Chondrocyte (in vitro differentiated cells): Measurements from ENCODE around the gene SLC6A7. TPM values are rescaled to one million over a fixed set of nuclear protein-coding genes. Genes with fewer than 3 reads are reported as not detected.
A peak's percentile ranks its signal among the peaks of the same experiment; 100 is the strongest.

Experiments used
- DNase-seq: peaks from one replicate; pipeline ENCODE4 v3.0.0; 2021; ENCODE audit warnings: mixed read lengths, low spot score
- H3K27ac Mint-ChIP-seq: one replicate; pipeline ENCODE4 v1.8.0; 2021; ENCODE audit warnings: mild to moderate bottlenecking, moderate library complexity, mixed read lengths; ENCODE audit not compliant: unreplicated experiment
- H3K27me3 Mint-ChIP-seq: 2 replicates; pipeline ENCODE4 v1.8.0; 2021; ENCODE audit warnings: low read depth, mixed read lengths
- H3K36me3 Mint-ChIP-seq: 2 replicates; pipeline ENCODE4 v1.8.0; 2021; ENCODE audit warnings: low read depth, mixed read lengths
- H3K4me1 Mint-ChIP-seq: 2 replicates; pipeline ENCODE4 v1.8.0; 2021; ENCODE audit warnings: low read depth, mild to moderate bottlenecking, mixed read lengths
- H3K4me3 Mint-ChIP-seq: one replicate; pipeline ENCODE4 v1.8.0; 2021; ENCODE audit warnings: mild to moderate bottlenecking, moderate library complexity, mixed read lengths; ENCODE audit not compliant: unreplicated experiment
- H3K9me3 Mint-ChIP-seq: 2 replicates; pipeline ENCODE4 v1.8.0; 2021; ENCODE audit warnings: low read depth, mixed read lengths
- total RNA-seq: library from RNA; stranded (reverse); gene quantifications from 3 replicates; pipeline ENCODE4 v1.2.1, GENCODE V29; 2021
- TF ChIP-seq, protein P1 (sequence below): fragments of 200-600 bp; sonication (generic); IDR thresholded peaks from 2 replicates; pipeline ENCODE4 v1.5.0; 2021; ENCODE audit warnings: antibody characterized with exemption, mild to moderate bottlenecking, moderate library complexity

SLC6A7 gene
- total RNA-seq, 1 donor from 2014 or later: not detected

DNA sequence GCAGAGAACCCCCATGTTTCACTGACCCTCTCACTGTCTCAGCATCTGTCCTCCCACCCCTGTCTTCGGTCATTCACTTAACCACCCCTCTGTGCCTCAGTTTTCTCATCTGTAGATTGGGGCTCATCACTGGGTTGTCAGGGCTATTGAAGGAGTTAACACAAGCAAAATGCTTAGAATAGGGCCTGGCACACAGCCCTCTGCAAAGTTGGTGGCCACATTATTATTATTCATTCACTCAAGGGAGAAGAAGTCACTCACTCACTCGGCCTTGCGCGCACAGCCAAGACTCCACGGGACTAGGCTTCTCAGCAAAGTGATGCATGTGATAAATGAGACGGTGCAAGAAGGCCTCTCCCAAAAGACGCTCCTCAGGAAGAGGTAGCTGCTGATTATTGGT, 42.2 kb upstream of the SLC6A7 start:
- peak overlapping the region; percentile 83 for H3K27ac Mint-ChIP-seq
- TF ChIP-seq, protein P1, sequence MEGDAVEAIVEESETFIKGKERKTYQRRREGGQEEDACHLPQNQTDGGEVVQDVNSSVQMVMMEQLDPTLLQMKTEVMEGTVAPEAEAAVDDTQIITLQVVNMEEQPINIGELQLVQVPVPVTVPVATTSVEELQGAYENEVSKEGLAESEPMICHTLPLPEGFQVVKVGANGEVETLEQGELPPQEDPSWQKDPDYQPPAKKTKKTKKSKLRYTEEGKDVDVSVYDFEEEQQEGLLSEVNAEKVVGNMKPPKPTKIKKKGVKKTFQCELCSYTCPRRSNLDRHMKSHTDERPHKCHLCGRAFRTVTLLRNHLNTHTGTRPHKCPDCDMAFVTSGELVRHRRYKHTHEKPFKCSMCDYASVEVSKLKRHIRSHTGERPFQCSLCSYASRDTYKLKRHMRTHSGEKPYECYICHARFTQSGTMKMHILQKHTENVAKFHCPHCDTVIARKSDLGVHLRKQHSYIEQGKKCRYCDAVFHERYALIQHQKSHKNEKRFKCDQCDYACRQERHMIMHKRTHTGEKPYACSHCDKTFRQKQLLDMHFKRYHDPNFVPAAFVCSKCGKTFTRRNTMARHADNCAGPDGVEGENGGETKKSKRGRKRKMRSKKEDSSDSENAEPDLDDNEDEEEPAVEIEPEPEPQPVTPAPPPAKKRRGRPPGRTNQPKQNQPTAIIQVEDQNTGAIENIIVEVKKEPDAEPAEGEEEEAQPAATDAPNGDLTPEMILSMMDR: no peak
- H3K4me1 Mint-ChIP-seq: peaks cover 94% of the 10 kb centered on the region
- H3K9me3 Mint-ChIP-seq: no peaks in the 10 kb centered on the region
- DNase-seq: no peak
- peaks cover 20% of the 10 kb centered on the region for H3K36me3 Mint-ChIP-seq
- H3K27me3 Mint-ChIP-seq: no peaks in the 10 kb centered on the region
- H3K4me3 Mint-ChIP-seq: peak overlapping the region; percentile 15

DNA sequence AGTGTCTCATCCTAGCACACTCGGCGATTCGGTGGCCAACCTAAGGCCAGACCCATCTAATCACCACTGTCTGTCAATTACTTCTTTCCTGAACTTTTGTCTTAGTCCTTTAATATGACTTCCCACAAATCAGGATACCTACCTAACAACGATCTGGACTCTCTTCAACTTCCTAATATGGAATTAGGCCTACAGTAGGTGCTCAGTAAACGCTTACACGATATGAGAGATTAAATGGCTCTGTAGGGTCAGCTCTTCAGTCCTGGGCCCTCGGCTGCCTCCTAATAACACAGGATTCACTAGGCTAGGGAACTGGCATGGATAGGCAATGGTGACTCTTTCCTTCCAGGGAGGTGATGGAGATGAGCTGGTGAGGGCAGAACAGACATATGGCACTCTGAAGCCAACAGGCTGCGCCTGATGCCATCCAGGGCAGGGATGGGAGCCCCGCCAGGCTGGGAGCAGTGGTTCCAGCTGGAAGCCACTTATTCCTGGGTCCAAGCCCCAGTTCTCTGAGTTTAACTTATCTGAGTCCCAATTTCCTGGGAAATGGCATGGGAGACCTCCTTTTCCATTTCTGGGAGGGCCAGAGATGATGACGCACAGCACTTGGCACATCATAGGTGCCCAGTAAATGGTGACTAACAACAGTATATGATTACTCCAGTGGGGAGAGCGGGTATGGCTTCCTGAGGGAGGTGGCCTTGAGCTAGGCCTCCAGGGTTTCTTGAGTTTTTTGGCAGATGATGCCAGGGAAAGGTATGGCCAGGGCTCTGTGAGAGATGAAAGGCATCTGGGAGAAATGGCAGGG, 41.5 kb upstream of the SLC6A7 start:
- Mint-ChIP-seq H3K27ac (peak overlapping the region; percentile 83), H3K4me1 (peaks cover 94% of the 10 kb centered on the region)
- DNase-seq: no peak

DNA sequence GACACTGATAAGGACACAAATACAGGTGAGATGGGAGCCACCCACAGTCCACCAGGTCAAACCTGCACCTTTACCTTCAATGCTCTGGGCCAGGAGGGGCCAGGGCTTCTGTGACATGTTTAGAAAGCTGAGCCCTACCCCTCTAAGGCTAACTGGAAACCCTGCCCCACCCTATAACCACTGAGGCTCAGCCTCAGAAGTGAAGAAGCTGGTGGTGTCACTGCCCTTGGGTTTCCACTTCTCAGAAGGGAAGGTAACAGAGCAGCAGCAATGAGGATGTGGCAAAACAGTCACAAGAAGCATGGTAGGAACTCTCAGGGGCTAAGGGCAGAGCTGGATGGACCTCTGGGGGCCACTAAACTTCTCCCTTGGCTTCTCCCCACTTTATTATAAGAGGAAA, 40.2 kb upstream of the SLC6A7 start:
- H3K27me3 Mint-ChIP-seq: no peaks in the 10 kb centered on the region
- H3K36me3 Mint-ChIP-seq: peaks cover 31% of the 10 kb centered on the region
- H3K4me1 Mint-ChIP-seq: peaks cover 93% of the 10 kb centered on the region
- no peak for DNase-seq
- peak overlapping the region; percentile 36 for H3K27ac Mint-ChIP-seq
- no peaks in the 10 kb centered on the region for H3K9me3 Mint-ChIP-seq
- TF ChIP-seq, protein P1: no peak
- H3K4me3 Mint-ChIP-seq: no peak overlapping the region

More for the DNA sequence above, 41.5 kb upstream of the SLC6A7 start:
- no peaks in the 10 kb centered on the region for H3K9me3 Mint-ChIP-seq
- peaks cover 22% of the 10 kb centered on the region for H3K36me3 Mint-ChIP-seq
- peak overlapping the region; percentile 46 for H3K4me3 Mint-ChIP-seq
- TF ChIP-seq, protein P1: no peak
- no peaks in the 10 kb centered on the region for H3K27me3 Mint-ChIP-seq

DNA sequence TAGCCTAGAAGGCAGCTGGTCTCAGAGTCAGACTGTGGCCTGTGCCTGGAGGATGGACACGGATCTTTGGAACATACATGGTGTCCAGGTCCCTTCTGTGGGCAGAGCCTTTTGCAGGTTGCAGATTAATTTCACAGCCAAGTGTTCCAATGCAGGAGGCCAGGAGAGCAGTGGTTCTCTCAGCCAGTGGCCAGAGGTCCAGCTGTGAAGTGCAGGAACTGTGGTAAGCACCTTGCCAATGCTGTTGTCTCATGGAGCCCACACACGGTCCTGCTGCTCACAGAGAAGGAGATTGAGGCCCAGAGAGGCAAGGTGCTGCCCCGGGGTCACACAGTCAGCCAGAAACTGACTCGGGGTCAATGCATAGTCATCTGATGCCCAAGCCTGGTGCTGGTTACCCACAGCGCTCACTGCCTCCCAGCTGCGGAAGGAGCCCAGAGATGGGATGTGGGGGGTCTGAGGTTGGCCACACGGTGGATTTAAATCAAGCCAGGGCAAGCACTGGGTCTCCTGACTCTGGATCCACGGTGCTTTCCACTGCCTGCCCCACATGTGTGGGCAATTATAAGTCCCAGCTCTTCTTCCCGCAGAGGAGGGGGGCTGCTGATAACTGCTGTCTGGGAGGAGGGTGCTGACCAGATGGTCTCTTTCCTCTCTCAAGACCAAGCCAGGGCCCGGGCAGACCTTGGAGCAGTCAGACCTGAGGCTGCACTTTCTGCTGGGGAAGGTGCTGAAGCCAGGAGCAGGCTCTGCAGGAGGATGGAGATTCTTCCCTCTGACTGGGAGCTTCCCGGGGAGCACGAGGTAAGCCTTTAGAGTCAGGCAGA, 37.0 kb upstream of the SLC6A7 start:
- TF ChIP-seq, protein P1: no peak
- no peaks in the 10 kb centered on the region for H3K9me3 Mint-ChIP-seq
- H3K36me3 Mint-ChIP-seq: peaks cover 31% of the 10 kb centered on the region
- peak overlapping the region; percentile 97 for H3K27ac Mint-ChIP-seq
- no peaks in the 10 kb centered on the region for H3K27me3 Mint-ChIP-seq
- no peak for DNase-seq
- peak overlapping the region; percentile 90 for H3K4me3 Mint-ChIP-seq
- peaks cover 86% of the 10 kb centered on the region for H3K4me1 Mint-ChIP-seq

DNA sequence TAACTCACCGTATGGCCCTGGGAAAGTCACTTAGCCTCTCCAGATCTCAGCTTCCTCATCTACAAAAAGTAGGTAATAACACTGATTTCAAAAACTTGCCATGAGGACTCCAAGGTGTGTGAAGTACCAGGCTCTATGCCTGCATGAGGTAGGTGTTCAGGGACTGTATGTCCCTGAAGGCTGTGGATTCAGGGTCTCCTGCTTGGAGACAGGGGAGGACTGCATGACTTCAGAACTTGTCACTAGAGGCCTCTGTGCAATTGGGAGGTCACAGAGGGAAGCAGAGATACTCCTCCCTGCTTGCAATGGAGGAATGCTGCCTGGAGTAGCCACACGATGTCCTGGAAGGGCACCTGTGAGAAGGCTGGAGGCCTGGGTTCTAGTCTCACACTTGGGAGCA, 36.4 kb upstream of the SLC6A7 start:
- no peak for DNase-seq
- H3K4me3 Mint-ChIP-seq: peak overlapping the region; percentile 90
- peaks cover 25% of the 10 kb centered on the region for H3K36me3 Mint-ChIP-seq
- H3K9me3 Mint-ChIP-seq: no peaks in the 10 kb centered on the region
- TF ChIP-seq, protein P1: no peak
- peaks cover 86% of the 10 kb centered on the region for H3K4me1 Mint-ChIP-seq
- H3K27me3 Mint-ChIP-seq: no peaks in the 10 kb centered on the region
- peak overlapping the region; percentile 97 for H3K27ac Mint-ChIP-seq
